Vagina (tissue), 2 donors: ENCODE results near the gene IRF2BP1. TPM values are rescaled to one million over a fixed set of nuclear protein-coding genes. Genes with fewer than 3 reads are reported as not detected.

Experiments used
- DNase-seq, 2 donors: peaks; one replicate each; pipeline ENCODE4 v3.0.0-alpha.2; 2017; ENCODE audit errors: extremely low spot score in 2 of 2
- H3K27ac ChIP-seq: fragments of 200-600 bp; sonication (generic); one replicate; pipeline ENCODE4 v1.5.1; 2019
- H3K27me3 ChIP-seq: fragments of 200-600 bp; sonication (generic); one replicate; pipeline ENCODE4 v1.5.1; 2019
- H3K36me3 ChIP-seq, 2 donors: fragments of 200-600 bp; sonication (generic); one replicate each; pipeline ENCODE4 v1.5.1; 2017 to 2019
- H3K4me1 ChIP-seq: fragments of 200-600 bp; sonication (generic); one replicate; pipeline ENCODE4 v1.5.1; 2019
- H3K4me3 ChIP-seq, 2 donors: fragments of 200-600 bp; sonication (generic); 1 replicate in 1 of 2; 2 replicates in 1 of 2; pipeline ENCODE4 v1.5.1; 2016 to 2019
- H3K9me3 ChIP-seq: fragments of 200-600 bp; sonication (generic); one replicate; pipeline ENCODE4 v1.5.1; 2019
- POLR2A ChIP-seq, 2 donors: fragments of 450-650 bp; IDR thresholded peaks; one replicate each; pipeline ENCODE4 v1.6.1; 2017; ENCODE audit warnings: antibody characterized with exemption in 2 of 2, mild to moderate bottlenecking in 2 of 2, moderate library complexity in 2 of 2
- POLR2AphosphoS5 ChIP-seq, 2 donors: sonication (generic); formaldehyde crosslinking; IDR thresholded peaks; one replicate each; pipeline ENCODE4 v1.9.0; 2017; ENCODE audit warnings: antibody characterized with exemption in 2 of 2, mild to moderate bottlenecking in 2 of 2, low read depth in 1 of 2; ENCODE audit not compliant: insufficient read depth in 1 of 2
- intact Hi-C: fragments of 100-400 bp; cut with DNase I; formaldehyde crosslinking; loops from one replicate; pipeline ENCODE4 v1.15.1; 2023
- total RNA-seq: library from RNA; depleted of rRNA; stranded (reverse); fragments of >200 nt; gene quantifications from one replicate; pipeline ENCODE4 v1.2.3, GENCODE V29; 2016
- TF ChIP-seq, protein P1 (sequence below), 3 experiments: fragments of 450-650 bp in 2 of 3; fragments of 200-600 bp in 1 of 3; sonication (generic) in 1 of 3; IDR thresholded peaks; one replicate each; pipeline ENCODE4 v1.5.1; 2017 to 2019; ENCODE audit warnings: antibody characterized with exemption in 3 of 3, mild to moderate bottlenecking in 2 of 3, moderate library complexity in 2 of 3

Gene IRF2BP1
- total RNA-seq, 1 donor from 2014 or later, result 32.2 TPM

DNA sequence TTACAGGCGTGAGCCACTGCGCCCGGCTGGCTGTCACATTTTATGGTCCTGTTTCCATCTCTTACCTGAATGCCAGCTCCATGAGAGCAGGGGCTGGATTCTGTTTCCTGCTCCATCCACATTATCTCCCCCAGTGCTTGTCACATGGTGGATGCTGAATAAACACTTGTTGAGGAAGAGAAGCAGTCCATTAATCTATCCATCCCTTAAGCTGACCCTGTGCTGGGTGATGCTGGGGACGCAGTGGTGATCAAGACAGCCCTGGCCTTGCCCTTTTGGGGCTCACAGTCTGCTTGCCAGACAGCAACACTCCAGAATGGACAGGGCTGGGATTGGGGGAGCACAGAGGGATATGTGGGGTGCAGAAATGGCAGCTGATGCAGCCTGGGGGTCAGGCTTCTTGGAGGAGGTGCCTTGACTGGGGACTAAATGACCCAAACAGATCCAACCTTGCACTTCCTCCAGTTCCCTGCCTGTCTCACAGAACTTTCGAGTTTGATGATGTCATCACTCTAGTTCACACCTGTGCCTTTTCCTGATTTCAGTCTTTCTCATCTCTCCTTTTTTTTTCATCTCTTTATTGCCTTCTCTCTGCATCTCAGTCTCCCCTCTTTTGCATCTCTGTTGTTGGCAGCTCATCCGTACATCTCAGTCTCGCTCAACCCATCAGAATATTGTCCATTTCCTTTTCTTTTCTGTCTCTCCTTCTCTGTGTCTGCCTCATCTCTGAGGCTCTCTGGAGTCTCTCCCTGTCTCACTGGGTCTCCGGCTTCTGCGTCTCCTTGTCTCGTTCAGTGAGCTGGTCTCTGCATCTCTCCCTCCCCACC is 4.6 kb downstream of the IRF2BP1 start:
- no peak for TF ChIP-seq POLR2A (IDR thresholded peaks at IDR 0.05)
- TF ChIP-seq POLR2AphosphoS5 (IDR thresholded peaks at IDR 0.05; ENCODE audit: insufficient read depth in 1 of 2, low read depth in 1 of 2), result no peak
- TF ChIP-seq, protein P1, sequence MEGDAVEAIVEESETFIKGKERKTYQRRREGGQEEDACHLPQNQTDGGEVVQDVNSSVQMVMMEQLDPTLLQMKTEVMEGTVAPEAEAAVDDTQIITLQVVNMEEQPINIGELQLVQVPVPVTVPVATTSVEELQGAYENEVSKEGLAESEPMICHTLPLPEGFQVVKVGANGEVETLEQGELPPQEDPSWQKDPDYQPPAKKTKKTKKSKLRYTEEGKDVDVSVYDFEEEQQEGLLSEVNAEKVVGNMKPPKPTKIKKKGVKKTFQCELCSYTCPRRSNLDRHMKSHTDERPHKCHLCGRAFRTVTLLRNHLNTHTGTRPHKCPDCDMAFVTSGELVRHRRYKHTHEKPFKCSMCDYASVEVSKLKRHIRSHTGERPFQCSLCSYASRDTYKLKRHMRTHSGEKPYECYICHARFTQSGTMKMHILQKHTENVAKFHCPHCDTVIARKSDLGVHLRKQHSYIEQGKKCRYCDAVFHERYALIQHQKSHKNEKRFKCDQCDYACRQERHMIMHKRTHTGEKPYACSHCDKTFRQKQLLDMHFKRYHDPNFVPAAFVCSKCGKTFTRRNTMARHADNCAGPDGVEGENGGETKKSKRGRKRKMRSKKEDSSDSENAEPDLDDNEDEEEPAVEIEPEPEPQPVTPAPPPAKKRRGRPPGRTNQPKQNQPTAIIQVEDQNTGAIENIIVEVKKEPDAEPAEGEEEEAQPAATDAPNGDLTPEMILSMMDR (IDR thresholded peaks at IDR 0.05), result no peak
- intact Hi-C loops, result loop anchor here (10.0 kb wide), 1 partner anchor 66 kb away; the partner anchor contains the start of gene RSPH6A
- no peak overlapping the region for H3K4me3 ChIP-seq
- H3K27ac ChIP-seq, result no peak overlapping the region
- H3K9me3 ChIP-seq, result no peaks in the 10 kb centered on the region
- no peaks in the 10 kb centered on the region for H3K36me3 ChIP-seq
- no peak for DNase-seq
- H3K27me3 ChIP-seq, result no peaks in the 10 kb centered on the region
- peaks cover 45% of the 10 kb centered on the region for H3K4me1 ChIP-seq

DNA sequence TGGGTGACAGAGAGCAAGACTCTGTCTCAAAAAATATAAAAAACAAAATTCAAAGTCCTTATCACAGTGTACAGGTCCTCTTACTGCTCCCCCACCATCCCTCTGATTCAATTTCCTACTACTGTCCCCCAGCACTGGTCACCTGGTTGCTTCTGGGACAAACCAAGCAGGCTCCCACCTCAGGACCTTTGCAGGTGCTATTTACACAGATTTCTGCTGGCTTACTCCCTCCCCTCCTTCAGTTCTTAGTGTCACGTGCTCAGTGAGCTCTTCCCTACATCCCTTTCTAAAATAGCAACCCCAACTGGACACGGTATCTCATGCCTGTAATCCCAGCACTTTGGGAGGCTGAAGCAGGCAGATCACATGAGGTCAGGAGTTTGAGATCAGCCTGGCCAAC is 6.0 kb downstream of the IRF2BP1 start:
- intact Hi-C loops, result loop anchor here (10.0 kb wide), 2 partner anchors 65 to 135 kb away; partner anchors contain the start of gene RSPH6A
- Histone ChIP-seq H3K4me3 (no peak overlapping the region), H3K9me3 (no peaks in the 10 kb centered on the region), H3K27ac (no peak overlapping the region), H3K36me3 (no peaks in the 10 kb centered on the region), H3K4me1 (peaks cover 42% of the 10 kb centered on the region), H3K27me3 (no peaks in the 10 kb centered on the region)
- TF ChIP-seq POLR2AphosphoS5 (IDR thresholded peaks at IDR 0.05; ENCODE audit: insufficient read depth in 1 of 2, low read depth in 1 of 2), result no peak
- TF ChIP-seq, protein P1 (IDR thresholded peaks at IDR 0.05), result no peak
- TF ChIP-seq POLR2A (IDR thresholded peaks at IDR 0.05), result no peak
- DNase-seq, result no peak

DNA sequence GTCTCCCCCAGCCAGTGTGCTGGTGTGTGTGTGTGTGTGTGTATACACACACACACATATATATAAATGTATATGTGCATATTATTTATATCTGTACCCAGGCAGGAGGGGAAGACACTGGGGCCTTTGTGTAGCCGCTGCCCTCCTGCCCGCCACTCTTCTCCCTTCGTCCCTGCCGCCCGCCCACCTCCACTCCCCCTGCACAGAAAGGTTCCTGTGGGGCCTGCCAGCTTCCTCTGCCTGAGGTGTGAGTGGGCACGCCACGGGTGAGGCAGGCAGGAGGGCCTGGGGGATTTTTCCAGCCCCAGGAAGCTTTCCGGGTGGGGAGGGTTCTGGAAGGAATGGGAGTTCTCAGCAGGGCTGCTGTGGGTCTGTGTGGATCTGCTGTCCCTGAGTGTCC is 6.9 kb downstream of the IRF2BP1 start:
- DNase-seq, result no peak
- TF ChIP-seq POLR2AphosphoS5 (IDR thresholded peaks at IDR 0.05; ENCODE audit: insufficient read depth in 1 of 2, low read depth in 1 of 2), result no peak

DNA sequence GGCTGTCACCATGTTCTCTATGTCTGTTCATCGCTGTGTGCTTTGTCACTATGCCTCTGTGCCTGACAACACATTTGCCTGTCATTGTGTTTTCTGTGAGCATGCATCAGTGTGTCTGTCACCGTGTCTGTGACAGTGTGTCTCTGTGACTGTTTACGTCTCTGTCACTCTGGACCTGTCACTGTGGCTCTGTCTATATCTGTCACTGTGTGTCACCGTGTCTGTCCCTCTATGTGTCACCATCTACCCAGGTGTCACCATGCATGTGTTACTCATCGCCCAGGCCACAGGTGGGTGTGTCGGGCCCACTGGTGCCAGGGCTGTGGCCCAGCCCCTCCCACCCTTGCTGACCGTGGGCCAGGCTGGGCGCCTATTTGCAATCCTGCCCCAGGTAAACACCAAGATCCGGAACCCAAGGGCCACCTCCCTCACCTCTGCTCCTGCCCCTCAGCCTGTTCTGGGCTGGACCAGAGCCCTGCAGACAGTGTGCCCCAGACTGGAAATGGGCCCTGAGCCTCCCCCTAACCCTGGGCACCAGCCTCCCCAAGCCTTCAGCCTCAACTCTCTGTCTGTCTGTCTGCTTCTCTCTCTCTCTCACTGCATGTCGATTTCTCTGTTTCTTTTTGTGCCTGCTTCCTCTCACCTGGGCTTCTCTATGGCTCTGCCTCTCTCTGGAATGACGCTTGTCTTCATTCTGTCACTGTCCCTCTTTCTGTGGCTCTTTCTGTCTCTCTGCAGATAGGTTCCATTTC is 7.7 kb downstream of the IRF2BP1 start:
- H3K27me3 ChIP-seq, result no peaks in the 10 kb centered on the region
- no peak overlapping the region for H3K4me3 ChIP-seq
- H3K27ac ChIP-seq, result no peak overlapping the region
- intact Hi-C loops, result loop anchor here (10.0 kb wide), 1 partner anchor 137 kb away; no protein-coding TSS in a partner anchor
- H3K4me1 ChIP-seq, result peaks cover 24% of the 10 kb centered on the region
- H3K36me3 ChIP-seq, result no peaks in the 10 kb centered on the region
- TF ChIP-seq POLR2AphosphoS5 (IDR thresholded peaks at IDR 0.05; ENCODE audit: insufficient read depth in 1 of 2, low read depth in 1 of 2) (no peak), POLR2A (IDR thresholded peaks at IDR 0.05) (no peak)
- TF ChIP-seq, protein P1 (IDR thresholded peaks at IDR 0.05), result no peak
- no peaks in the 10 kb centered on the region for H3K9me3 ChIP-seq
- DNase-seq, result no peak

More for the DNA sequence above, 6.9 kb downstream of the IRF2BP1 start:
- no peaks in the 10 kb centered on the region for H3K36me3 ChIP-seq
- H3K27me3 ChIP-seq, result no peaks in the 10 kb centered on the region
- intact Hi-C loops, result loop anchor here (10.0 kb wide), 1 partner anchor 136 kb away; no protein-coding TSS in a partner anchor
- H3K9me3 ChIP-seq, result no peaks in the 10 kb centered on the region
- no peak overlapping the region for H3K4me3 ChIP-seq
- H3K27ac ChIP-seq, result no peak overlapping the region
- peaks cover 33% of the 10 kb centered on the region for H3K4me1 ChIP-seq

DNA sequence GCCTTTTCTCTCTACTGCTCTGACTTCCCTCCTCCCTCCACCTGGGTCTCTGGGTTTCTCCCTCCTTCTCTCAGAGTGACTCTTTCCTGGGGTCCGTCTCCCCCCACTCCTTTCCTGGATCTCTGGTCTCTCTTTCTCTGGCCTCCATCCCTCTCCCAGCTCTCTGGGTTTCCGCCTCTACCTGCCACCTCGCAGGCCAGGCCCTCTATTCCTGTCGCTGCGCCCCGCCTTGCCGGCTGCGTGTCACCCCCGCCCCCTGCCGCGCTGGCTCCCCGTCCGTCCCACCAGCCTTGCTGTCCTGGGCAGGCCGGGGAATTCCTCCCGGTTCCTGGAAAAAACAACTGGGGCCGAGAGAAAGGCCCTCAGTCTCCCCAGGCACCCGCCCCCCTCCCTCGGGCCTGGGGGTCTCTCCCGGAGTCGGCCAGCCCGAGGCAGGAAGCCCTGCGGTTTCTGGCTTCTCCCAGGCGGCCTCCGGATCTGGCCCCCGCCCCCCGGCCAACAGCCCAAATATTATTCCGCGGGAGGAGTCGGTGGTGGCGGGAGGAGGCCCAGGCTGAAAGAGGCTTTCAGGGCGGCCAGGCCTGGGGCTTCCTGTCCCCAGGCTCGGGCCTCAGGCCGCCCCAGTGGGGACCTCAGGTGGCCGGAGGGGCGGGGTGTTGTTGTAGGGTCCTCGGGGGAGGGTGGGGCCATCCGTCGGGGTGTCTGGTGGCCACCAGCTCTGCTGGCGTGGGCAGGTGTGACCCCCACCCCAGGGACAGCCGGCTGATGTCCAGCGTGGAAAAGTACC is 9.3 kb downstream of the IRF2BP1 start:
- intact Hi-C loops, result loop anchor here (10.0 kb wide), 1 partner anchor 138 kb away; no protein-coding TSS in a partner anchor
- Histone ChIP-seq H3K4me1 (peaks cover 11% of the 10 kb centered on the region), H3K27me3 (no peaks in the 10 kb centered on the region), H3K9me3 (no peaks in the 10 kb centered on the region), H3K4me3 (peak overlapping the region; percentile 18 to 24), H3K27ac (peak overlapping the region; percentile 56), H3K36me3 (no peaks in the 10 kb centered on the region)
- DNase-seq, result no peak
- TF ChIP-seq POLR2AphosphoS5 (IDR thresholded peaks at IDR 0.05; ENCODE audit: insufficient read depth in 1 of 2, low read depth in 1 of 2) (no peak), POLR2A (IDR thresholded peaks at IDR 0.05) (no peak)
- TF ChIP-seq, protein P1 (IDR thresholded peaks at IDR 0.05), result no peak
